RWPE2 (cell line): ENCODE measurements around the gene VPS37B.
A peak's percentile ranks its signal among the peaks of the same experiment; 100 is the strongest.

ENCODE experiments used
- ATAC-seq: fragments of 200-7000 bp; cut with Tn5 transposase; 3 replicates; pipeline ENCODE4 v1.9.1; 2021; ENCODE audit warnings: low read depth
- DNase-seq: peaks from one replicate; pipeline ENCODE4 v3.0.0-alpha.2; 2020; ENCODE audit warnings: low spot score
- H3K27ac ChIP-seq: fragments of 450-650 bp; 2 replicates; pipeline ENCODE4 v1.5.1; 2017; ENCODE audit warnings: mild to moderate bottlenecking; ENCODE audit not compliant: poor library complexity, severe bottlenecking
- H3K27me3 ChIP-seq: fragments of 250-450 bp; sonication (Bioruptor Pico); 2 replicates; pipeline ENCODE4 v1.5.1; 2021; ENCODE audit warnings: mild to moderate bottlenecking, moderate library complexity; ENCODE audit not compliant: insufficient read depth, poor library complexity, severe bottlenecking
- H3K36me3 ChIP-seq: fragments of 250-450 bp; sonication (Bioruptor Pico); 2 replicates; pipeline ENCODE4 v1.5.1; 2020; ENCODE audit warnings: low read depth, mild to moderate bottlenecking, moderate library complexity
- H3K4me1 ChIP-seq: fragments of 250-450 bp; sonication (Bioruptor Pico); 2 replicates; pipeline ENCODE4 v1.5.1; 2021; ENCODE audit warnings: mild to moderate bottlenecking, moderate library complexity; ENCODE audit not compliant: insufficient read depth, poor library complexity, severe bottlenecking
- H3K4me3 ChIP-seq: fragments of 250-450 bp; sonication (Bioruptor Pico); 2 replicates; pipeline ENCODE4 v1.5.1; 2021; ENCODE audit warnings: mild to moderate bottlenecking, moderate library complexity; ENCODE audit not compliant: severe bottlenecking
- H3K9me3 ChIP-seq: fragments of 250-450 bp; sonication (Bioruptor Pico); 2 replicates; pipeline ENCODE4 v1.5.1; 2021; ENCODE audit warnings: mild to moderate bottlenecking, moderate library complexity; ENCODE audit not compliant: severe bottlenecking
- TF ChIP-seq, protein P1 (sequence below): fragments of 450-650 bp; IDR thresholded peaks from one replicate; pipeline ENCODE4 v1.5.1; 2017; ENCODE audit warnings: mild to moderate bottlenecking, moderate library complexity; ENCODE audit not compliant: poor library complexity, severe bottlenecking

VPS37B gene

DNA sequence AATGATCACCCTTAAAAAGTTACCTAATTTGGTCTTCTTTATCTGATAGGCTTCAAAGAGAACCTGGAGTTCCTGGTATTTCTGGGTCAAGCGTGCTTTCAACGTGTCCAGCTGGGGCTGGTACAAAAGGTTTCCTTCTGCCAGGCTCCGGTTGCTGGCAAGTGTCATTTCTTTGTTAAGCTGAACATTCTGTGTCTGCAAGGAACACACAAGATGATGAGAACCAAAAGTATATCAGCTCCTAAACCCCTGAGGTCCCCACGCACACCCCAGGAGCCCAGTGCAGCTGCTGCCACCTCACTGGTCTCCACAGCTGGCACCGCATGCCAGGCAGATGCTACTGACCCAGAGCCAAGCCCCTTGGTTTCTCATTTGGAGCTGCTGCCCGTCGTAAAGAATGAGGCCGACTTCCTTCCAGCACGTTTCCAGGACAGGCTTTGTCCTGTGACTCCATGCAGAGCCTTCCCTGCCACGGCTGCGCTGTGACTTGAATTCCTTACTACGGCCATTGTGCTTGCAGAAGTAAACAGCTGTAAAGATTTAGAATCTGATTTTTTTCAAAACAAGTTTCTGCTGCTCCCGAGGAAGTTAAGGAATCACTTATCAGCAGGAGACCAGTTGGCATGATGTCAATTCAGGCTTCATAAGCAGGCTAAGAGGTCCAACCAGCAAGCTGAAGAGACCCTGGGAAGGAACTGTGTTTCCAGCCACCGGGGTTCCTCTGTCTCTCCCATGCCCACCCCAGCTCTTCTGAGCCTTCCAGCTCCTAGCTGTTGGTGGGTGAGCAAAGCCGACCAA lies 24.9 kb downstream of the VPS37B start:
- Histone ChIP-seq H3K36me3 (peaks cover 59% of the 10 kb centered on the region), H3K9me3 (no peaks in the 10 kb centered on the region), H3K4me1 (peaks cover 53% of the 10 kb centered on the region), H3K4me3 (no peak overlapping the region), H3K27me3 (no peaks in the 10 kb centered on the region), H3K27ac (peak overlapping the region; percentile 80)
- DNase-seq (no peak), ATAC-seq (no peak)
- TF ChIP-seq, protein P1, sequence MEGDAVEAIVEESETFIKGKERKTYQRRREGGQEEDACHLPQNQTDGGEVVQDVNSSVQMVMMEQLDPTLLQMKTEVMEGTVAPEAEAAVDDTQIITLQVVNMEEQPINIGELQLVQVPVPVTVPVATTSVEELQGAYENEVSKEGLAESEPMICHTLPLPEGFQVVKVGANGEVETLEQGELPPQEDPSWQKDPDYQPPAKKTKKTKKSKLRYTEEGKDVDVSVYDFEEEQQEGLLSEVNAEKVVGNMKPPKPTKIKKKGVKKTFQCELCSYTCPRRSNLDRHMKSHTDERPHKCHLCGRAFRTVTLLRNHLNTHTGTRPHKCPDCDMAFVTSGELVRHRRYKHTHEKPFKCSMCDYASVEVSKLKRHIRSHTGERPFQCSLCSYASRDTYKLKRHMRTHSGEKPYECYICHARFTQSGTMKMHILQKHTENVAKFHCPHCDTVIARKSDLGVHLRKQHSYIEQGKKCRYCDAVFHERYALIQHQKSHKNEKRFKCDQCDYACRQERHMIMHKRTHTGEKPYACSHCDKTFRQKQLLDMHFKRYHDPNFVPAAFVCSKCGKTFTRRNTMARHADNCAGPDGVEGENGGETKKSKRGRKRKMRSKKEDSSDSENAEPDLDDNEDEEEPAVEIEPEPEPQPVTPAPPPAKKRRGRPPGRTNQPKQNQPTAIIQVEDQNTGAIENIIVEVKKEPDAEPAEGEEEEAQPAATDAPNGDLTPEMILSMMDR = no peak

DNA sequence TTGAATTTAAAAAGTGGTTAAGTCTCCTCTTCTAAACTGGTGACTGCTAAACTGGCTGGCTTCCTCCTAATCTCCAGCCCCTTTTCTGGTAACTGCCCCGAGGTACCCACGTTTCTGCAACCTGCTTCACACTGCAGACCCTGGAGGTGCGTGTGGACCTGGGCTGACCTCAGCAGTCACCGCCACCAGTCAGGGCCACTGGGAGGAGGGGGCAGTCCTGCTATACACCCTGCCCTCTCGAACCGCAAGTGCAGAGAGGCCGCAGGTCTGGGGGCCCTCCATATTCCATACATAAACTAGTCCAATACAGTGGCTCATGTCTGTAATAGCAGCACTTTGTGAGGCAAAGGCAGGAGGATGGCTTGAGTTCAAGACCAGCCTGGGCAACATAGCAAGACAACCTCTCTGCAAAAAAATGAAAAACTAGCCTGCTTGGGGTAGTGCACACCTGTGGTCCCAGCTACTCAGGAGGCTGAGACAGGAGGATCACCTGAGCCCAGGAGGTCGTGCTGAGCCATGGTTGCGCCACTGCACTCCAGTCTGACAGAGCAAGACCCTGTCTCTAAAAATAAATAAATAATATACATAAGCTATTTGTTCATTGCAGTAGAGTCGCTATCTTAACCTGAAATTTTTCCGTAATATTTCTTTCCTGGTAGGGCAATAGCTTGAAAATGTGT lies 25.6 kb downstream of the VPS37B start:
- peak overlapping the region; percentile 80 for H3K27ac ChIP-seq
- peaks cover 45% of the 10 kb centered on the region for H3K4me1 ChIP-seq
- no peaks in the 10 kb centered on the region for H3K9me3 ChIP-seq
- DNase-seq = no peak
- no peak for ATAC-seq
- H3K4me3 ChIP-seq = no peak overlapping the region
- no peaks in the 10 kb centered on the region for H3K27me3 ChIP-seq
- H3K36me3 ChIP-seq = peaks cover 62% of the 10 kb centered on the region
- TF ChIP-seq, protein P1 = no peak

DNA sequence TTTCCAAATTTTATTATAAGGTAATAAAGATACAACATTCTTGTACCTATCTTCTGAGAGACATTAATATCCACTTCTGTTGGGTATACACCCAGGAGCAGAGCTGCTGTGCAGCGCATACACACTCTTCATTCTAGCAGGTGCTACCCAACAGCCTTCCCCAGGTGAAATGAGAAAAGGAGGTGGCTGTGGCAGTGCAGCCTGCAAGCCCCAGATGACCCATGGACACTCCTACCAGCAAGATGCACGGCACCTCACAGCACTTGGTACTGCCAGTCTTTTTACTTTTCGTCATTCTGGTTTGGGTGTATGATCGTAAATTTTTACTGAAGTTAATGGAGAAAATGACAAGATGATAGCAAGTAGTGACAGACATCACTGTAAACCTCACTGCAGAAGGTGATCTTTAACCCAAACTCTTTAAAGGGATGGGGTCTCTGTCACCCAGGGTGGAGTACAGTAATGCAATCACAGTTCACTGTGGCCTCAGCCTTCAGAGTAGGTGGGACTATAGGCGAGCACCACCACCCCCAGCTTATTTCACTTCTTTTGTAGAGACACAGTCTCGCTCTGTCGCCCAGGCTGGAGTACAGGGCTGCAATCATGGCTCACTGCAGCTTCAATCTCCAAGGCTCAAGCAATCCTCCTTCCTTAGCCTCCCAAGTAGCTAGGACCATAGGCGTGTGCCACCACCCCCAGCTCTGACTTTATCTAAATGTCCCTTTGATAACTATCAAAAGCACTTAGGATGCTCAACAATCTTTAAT lies 26.5 kb downstream of the VPS37B start:
- DNase-seq = no peak
- TF ChIP-seq, protein P1 = no peak
- Histone ChIP-seq H3K27ac (peak overlapping the region; percentile 80), H3K4me1 (peaks cover 43% of the 10 kb centered on the region), H3K27me3 (no peaks in the 10 kb centered on the region), H3K9me3 (no peaks in the 10 kb centered on the region), H3K36me3 (peaks cover 70% of the 10 kb centered on the region), H3K4me3 (no peak overlapping the region)
- ATAC-seq = no peak

DNA sequence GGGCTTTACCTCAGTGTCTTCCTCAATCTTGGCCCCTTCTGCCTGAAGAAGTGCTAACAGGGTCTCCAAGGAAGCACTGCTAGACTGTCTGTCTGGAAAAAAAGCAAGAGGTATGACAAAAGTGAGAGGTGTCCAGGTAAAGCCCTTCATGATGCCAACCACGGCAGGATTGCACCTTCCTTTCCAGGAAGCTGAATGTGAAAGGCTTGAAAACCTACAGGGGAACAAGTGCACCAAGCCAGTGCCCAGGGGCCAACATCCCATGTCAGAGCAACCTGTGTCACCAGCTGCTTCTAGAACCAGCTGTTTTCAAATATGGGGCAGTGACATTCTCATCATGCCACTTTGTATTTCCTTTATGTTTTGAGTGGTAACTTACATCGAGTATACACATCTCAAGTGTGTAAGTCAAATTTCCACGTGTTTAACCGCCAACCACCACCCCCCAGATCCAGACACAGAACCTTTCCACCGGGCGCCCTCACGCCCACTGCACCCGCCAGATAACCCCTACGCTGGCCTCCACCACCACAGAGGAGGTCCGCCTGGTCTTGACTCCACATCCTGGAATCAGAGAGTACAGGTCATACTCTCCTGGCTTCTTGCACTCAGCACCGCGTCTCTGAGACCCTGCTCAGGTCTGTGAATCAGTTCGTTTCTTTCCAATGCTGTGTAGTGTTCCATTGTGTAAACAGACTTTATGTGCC lies 27.3 kb downstream of the VPS37B start:
- peaks cover 41% of the 10 kb centered on the region for H3K4me1 ChIP-seq
- DNase-seq (no peak), ATAC-seq (no peak)
- peaks cover 72% of the 10 kb centered on the region for H3K36me3 ChIP-seq
- H3K4me3 ChIP-seq = no peak overlapping the region
- TF ChIP-seq, protein P1 = no peak
- no peaks in the 10 kb centered on the region for H3K9me3 ChIP-seq
- H3K27me3 ChIP-seq = no peaks in the 10 kb centered on the region
- H3K27ac ChIP-seq = peak overlapping the region; percentile 80
